Vagina (tissue), 2 donors: ENCODE measurements around the gene MTUS2. TPM values are rescaled to one million over a fixed set of nuclear protein-coding genes. Genes with fewer than 3 reads are reported as not detected.

Experiments used
- DNase-seq, 2 donors: peaks; one replicate each; pipeline ENCODE4 v3.0.0-alpha.2; 2017; ENCODE audit errors: extremely low spot score in 2 of 2
- H3K27ac ChIP-seq: fragments of 200-600 bp; sonication (generic); one replicate; pipeline ENCODE4 v1.5.1; 2019
- H3K27me3 ChIP-seq: fragments of 200-600 bp; sonication (generic); one replicate; pipeline ENCODE4 v1.5.1; 2019
- H3K36me3 ChIP-seq, 2 donors: fragments of 200-600 bp; sonication (generic); one replicate each; pipeline ENCODE4 v1.5.1; 2017 to 2019
- H3K4me1 ChIP-seq: fragments of 200-600 bp; sonication (generic); one replicate; pipeline ENCODE4 v1.5.1; 2019
- H3K4me3 ChIP-seq, 2 donors: fragments of 200-600 bp; sonication (generic); 1 replicate in 1 of 2; 2 replicates in 1 of 2; pipeline ENCODE4 v1.5.1; 2016 to 2019
- H3K9me3 ChIP-seq: fragments of 200-600 bp; sonication (generic); one replicate; pipeline ENCODE4 v1.5.1; 2019
- CTCF ChIP-seq, 3 experiments: fragments of 450-650 bp in 2 of 3; fragments of 200-600 bp in 1 of 3; sonication (generic) in 1 of 3; IDR thresholded peaks; one replicate each; pipeline ENCODE4 v1.5.1; 2017 to 2019; ENCODE audit warnings: antibody characterized with exemption in 3 of 3, mild to moderate bottlenecking in 2 of 3, moderate library complexity in 2 of 3
- POLR2A ChIP-seq, 2 donors: fragments of 450-650 bp; IDR thresholded peaks; one replicate each; pipeline ENCODE4 v1.6.1; 2017; ENCODE audit warnings: antibody characterized with exemption in 2 of 2, mild to moderate bottlenecking in 2 of 2, moderate library complexity in 2 of 2
- POLR2AphosphoS5 ChIP-seq, 2 donors: sonication (generic); formaldehyde crosslinking; IDR thresholded peaks; one replicate each; pipeline ENCODE4 v1.9.0; 2017; ENCODE audit warnings: antibody characterized with exemption in 2 of 2, mild to moderate bottlenecking in 2 of 2, low read depth in 1 of 2; ENCODE audit not compliant: insufficient read depth in 1 of 2
- intact Hi-C: fragments of 100-400 bp; cut with DNase I; formaldehyde crosslinking; loops from one replicate; pipeline ENCODE4 v1.15.1; 2023
- total RNA-seq: library from RNA; depleted of rRNA; stranded (reverse); fragments of >200 nt; gene quantifications from one replicate; pipeline ENCODE4 v1.2.3, GENCODE V29; 2016

Gene MTUS2
- total RNA-seq, 1 donor from 2014 or later = 0.74 TPM

GRCh38 chr13:29171244-29171643 is 351.1 kb downstream of the MTUS2 start:
- H3K9me3 ChIP-seq = no peaks in the 10 kb centered on the region
- intact Hi-C loops = no loop called here
- no peaks in the 10 kb centered on the region for H3K4me1 ChIP-seq
- H3K36me3 ChIP-seq = no peaks in the 10 kb centered on the region
- TF ChIP-seq POLR2A (IDR thresholded peaks at IDR 0.05) = no peak
- TF ChIP-seq POLR2AphosphoS5 (IDR thresholded peaks at IDR 0.05; ENCODE audit: insufficient read depth in 1 of 2, low read depth in 1 of 2) = no peak
- no peak for TF ChIP-seq CTCF (IDR thresholded peaks at IDR 0.05)
- no peak for DNase-seq
- H3K27ac ChIP-seq = no peak overlapping the region
- H3K4me3 ChIP-seq = no peak overlapping the region
- no peaks in the 10 kb centered on the region for H3K27me3 ChIP-seq

GRCh38 chr13:29174093-29174492 is 354.0 kb downstream of the MTUS2 start:
- TF ChIP-seq CTCF (IDR thresholded peaks at IDR 0.05) (no peak), POLR2AphosphoS5 (IDR thresholded peaks at IDR 0.05; ENCODE audit: insufficient read depth in 1 of 2, low read depth in 1 of 2) (no peak), POLR2A (IDR thresholded peaks at IDR 0.05) (no peak)

GRCh38 chr13:29175250-29175873 is 355.2 kb downstream of the MTUS2 start:
- TF ChIP-seq POLR2A (IDR thresholded peaks at IDR 0.05) = no peak
- TF ChIP-seq CTCF (IDR thresholded peaks at IDR 0.05) = no peak
- TF ChIP-seq POLR2AphosphoS5 (IDR thresholded peaks at IDR 0.05; ENCODE audit: insufficient read depth in 1 of 2, low read depth in 1 of 2) = no peak
- no peaks in the 10 kb centered on the region for H3K36me3 ChIP-seq
- H3K4me3 ChIP-seq = no peak overlapping the region
- no peaks in the 10 kb centered on the region for H3K27me3 ChIP-seq
- no peaks in the 10 kb centered on the region for H3K9me3 ChIP-seq
- intact Hi-C loops = no loop called here
- H3K27ac ChIP-seq = no peak overlapping the region
- DNase-seq = no peak
- no peaks in the 10 kb centered on the region for H3K4me1 ChIP-seq

More at GRCh38 chr13:29174093-29174492, 354.0 kb downstream of the MTUS2 start:
- intact Hi-C loops = no loop called here
- Histone ChIP-seq H3K4me3 (no peak overlapping the region), H3K36me3 (no peaks in the 10 kb centered on the region), H3K27ac (no peak overlapping the region), H3K4me1 (no peaks in the 10 kb centered on the region), H3K27me3 (no peaks in the 10 kb centered on the region), H3K9me3 (no peaks in the 10 kb centered on the region)
- no peak for DNase-seq

- Histone ChIP-seq H3K27ac (no peak overlapping the region), H3K9me3 (no peaks in the 10 kb centered on the region), H3K4me1 (no peaks in the 10 kb centered on the region), H3K36me3 (no peaks in the 10 kb centered on the region), H3K4me3 (no peak overlapping the region), H3K27me3 (no peaks in the 10 kb centered on the region)
- no peak for TF ChIP-seq CTCF (IDR thresholded peaks at IDR 0.05)
- no peak for TF ChIP-seq POLR2A (IDR thresholded peaks at IDR 0.05)
- TF ChIP-seq POLR2AphosphoS5 (IDR thresholded peaks at IDR 0.05; ENCODE audit: insufficient read depth in 1 of 2, low read depth in 1 of 2) = no peak
- no peak for DNase-seq
- intact Hi-C loops = no loop called here
Measured at GRCh38 chr13:29180055-29180454, 359.9 kb downstream of the MTUS2 start.

GRCh38 chr13:29182216-29182615 is 362.1 kb downstream of the MTUS2 start:
- no peaks in the 10 kb centered on the region for H3K27me3 ChIP-seq
- H3K9me3 ChIP-seq = no peaks in the 10 kb centered on the region
- no peaks in the 10 kb centered on the region for H3K36me3 ChIP-seq
- no peak overlapping the region for H3K4me3 ChIP-seq
- intact Hi-C loops = no loop called here
- TF ChIP-seq POLR2AphosphoS5 (IDR thresholded peaks at IDR 0.05; ENCODE audit: insufficient read depth in 1 of 2, low read depth in 1 of 2) (no peak), POLR2A (IDR thresholded peaks at IDR 0.05) (no peak), CTCF (IDR thresholded peaks at IDR 0.05) (no peak)
- no peak for DNase-seq
- no peak overlapping the region for H3K27ac ChIP-seq
- no peaks in the 10 kb centered on the region for H3K4me1 ChIP-seq
